Neural crest cell (in vitro differentiated cells): ENCODE results near the gene TEX2. TPM values are rescaled to one million over a fixed set of nuclear protein-coding genes. Genes with fewer than 3 reads are reported as not detected.
"Not testable (repeated sequence)": the region's sequence is repeated elsewhere in the genome, so short reads cannot be mapped to it uniquely, and the experiment has no call there.

Experiments
- DNase-seq: peaks from one replicate; pipeline ENCODE4 v3.0.0; 2021; ENCODE audit warnings: low read depth, mixed read lengths, low spot score
- H3K27ac Mint-ChIP-seq: one replicate; pipeline ENCODE4 v1.8.0; 2021; ENCODE audit warnings: mild to moderate bottlenecking, mixed read lengths; ENCODE audit not compliant: unreplicated experiment
- H3K27me3 Mint-ChIP-seq: 2 replicates; pipeline ENCODE4 v1.8.0; 2021; ENCODE audit warnings: low read depth, mild to moderate bottlenecking, mixed read lengths
- H3K36me3 Mint-ChIP-seq: 2 replicates; pipeline ENCODE4 v1.8.0; 2021; ENCODE audit warnings: low read depth, mild to moderate bottlenecking, mixed read lengths
- H3K4me1 Mint-ChIP-seq: 2 replicates; pipeline ENCODE4 v1.8.0; 2021; ENCODE audit warnings: mixed read lengths
- H3K4me3 Mint-ChIP-seq: one replicate; pipeline ENCODE4 v1.8.0; 2021; ENCODE audit warnings: mild to moderate bottlenecking, mixed read lengths
- H3K9me3 Mint-ChIP-seq: 2 replicates; pipeline ENCODE4 v1.8.0; 2021; ENCODE audit warnings: mixed read lengths
- CTCF ChIP-seq: fragments of 200-600 bp; sonication (generic); conservative IDR thresholded peaks from 2 replicates; pipeline ENCODE4 v1.5.0; 2021; ENCODE audit warnings: antibody characterized with exemption, mild to moderate bottlenecking
- total RNA-seq: library from RNA; stranded (reverse); gene quantifications from 2 replicates; pipeline ENCODE4 v1.2.1, GENCODE V29; 2021

Gene TEX2
- total RNA-seq, 1 donor from 2014 or later, result 19.2 TPM

- peaks cover 30% of the 10 kb centered on the region for H3K4me1 Mint-ChIP-seq
- H3K9me3 Mint-ChIP-seq, result no peaks in the 10 kb centered on the region
- DNase-seq, result no peak
- H3K27ac Mint-ChIP-seq, result no peak overlapping the region
- no peaks in the 10 kb centered on the region for H3K27me3 Mint-ChIP-seq
- H3K4me3 Mint-ChIP-seq, result no peak overlapping the region
- no peak for TF ChIP-seq CTCF
- H3K36me3 Mint-ChIP-seq, result no peaks in the 10 kb centered on the region
Measured at GRCh38 chr17:64244165-64244564, 18.9 kb downstream of the TEX2 start.

- no peak for TF ChIP-seq CTCF
- Mint-ChIP-seq H3K27ac (no peak overlapping the region), H3K27me3 (no peaks in the 10 kb centered on the region), H3K4me3 (no peak overlapping the region), H3K9me3 (no peaks in the 10 kb centered on the region), H3K36me3 (no peaks in the 10 kb centered on the region), H3K4me1 (peaks cover 33% of the 10 kb centered on the region)
- no peak for DNase-seq
Measured at GRCh38 chr17:64243340-64243739, 19.7 kb downstream of the TEX2 start.

DNA sequence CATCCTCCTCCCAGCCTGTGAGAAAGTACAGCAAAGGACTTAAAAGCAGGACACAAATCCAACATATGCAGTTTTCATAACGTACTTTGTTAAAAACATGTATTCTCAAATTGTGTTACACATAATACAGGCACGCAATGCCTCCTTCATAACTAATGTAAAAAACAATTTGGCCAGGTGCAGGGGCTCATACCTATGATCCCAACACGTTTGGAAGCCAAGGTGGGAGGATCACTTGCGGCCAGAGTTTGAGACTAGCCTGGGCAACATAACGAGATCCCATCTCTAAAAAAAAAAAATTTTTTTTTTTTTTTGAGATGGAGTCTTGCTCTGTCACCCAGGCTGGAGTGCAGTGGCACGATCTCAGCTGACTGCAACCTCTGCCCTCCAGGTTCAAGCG is 20.4 kb downstream of the TEX2 start:
- TF ChIP-seq CTCF, result no peak
- H3K27me3 Mint-ChIP-seq, result no peaks in the 10 kb centered on the region
- no peak for DNase-seq
- no peaks in the 10 kb centered on the region for H3K36me3 Mint-ChIP-seq
- H3K9me3 Mint-ChIP-seq, result no peaks in the 10 kb centered on the region
- H3K4me3 Mint-ChIP-seq, result no peak overlapping the region
- H3K4me1 Mint-ChIP-seq, result peaks cover 29% of the 10 kb centered on the region
- no peak overlapping the region for H3K27ac Mint-ChIP-seq

DNA sequence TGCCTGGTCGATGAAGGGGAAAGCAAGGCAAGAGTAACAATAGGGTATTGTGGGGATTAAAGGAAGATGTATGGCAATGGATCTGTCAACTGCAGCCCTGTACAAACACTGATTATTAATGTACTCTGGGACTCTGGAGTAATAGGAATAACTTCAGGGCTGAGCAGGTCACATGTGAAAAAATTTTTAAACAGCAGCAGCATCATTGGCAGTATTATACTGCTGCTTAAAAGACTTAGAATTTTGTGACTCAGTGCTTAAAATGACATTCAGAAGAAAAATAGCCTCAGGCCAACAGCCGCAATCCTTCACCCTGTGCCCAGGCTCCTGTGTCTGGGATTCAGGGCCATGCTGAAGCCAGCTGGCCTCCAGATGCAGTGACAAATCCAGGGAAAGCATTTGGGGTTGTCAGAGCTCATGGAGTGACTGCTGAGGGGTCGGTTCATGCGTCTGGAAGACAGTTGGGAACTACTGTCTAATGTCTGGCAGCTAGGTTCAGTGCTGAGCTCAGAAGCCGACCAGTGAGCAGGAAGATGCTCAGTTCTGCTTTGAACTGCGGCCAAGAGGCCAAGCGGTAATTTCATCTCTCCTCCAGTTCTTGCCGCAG is 22.2 kb downstream of the TEX2 start:
- Mint-ChIP-seq H3K9me3 (no peaks in the 10 kb centered on the region), H3K36me3 (no peaks in the 10 kb centered on the region), H3K27me3 (no peaks in the 10 kb centered on the region), H3K4me1 (peaks cover 40% of the 10 kb centered on the region), H3K4me3 (no peak overlapping the region), H3K27ac (no peak overlapping the region)
- no peak for DNase-seq
- TF ChIP-seq CTCF, result no peak

DNA sequence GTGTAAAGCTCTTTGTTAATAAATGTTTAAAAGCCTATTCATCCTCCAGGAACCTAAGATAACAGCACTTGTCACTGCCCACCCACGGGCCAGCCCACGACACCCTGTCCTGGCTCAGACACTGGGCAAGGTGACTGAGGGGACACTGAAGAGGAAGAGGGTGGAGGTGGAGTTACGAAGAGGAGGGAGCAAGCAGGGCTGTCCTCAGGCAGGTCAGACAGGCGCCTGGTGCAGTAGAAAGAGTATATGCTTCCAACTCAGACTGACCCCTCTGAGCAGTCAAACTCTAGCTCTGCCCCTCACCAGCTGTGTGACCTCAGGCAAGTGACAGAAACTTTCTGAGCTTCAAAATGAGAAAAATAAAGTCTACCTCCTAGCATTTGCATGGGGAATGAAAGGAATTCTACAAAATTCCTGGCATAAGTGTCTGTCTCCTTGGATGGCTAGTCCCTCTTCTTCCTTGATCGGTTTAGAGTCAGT is 22.8 kb downstream of the TEX2 start:
- Mint-ChIP-seq H3K4me3 (no peak overlapping the region), H3K4me1 (peaks cover 40% of the 10 kb centered on the region), H3K27me3 (no peaks in the 10 kb centered on the region), H3K9me3 (no peaks in the 10 kb centered on the region), H3K27ac (no peak overlapping the region), H3K36me3 (no peaks in the 10 kb centered on the region)
- TF ChIP-seq CTCF, result peak; percentile 35
- no peak for DNase-seq

DNA sequence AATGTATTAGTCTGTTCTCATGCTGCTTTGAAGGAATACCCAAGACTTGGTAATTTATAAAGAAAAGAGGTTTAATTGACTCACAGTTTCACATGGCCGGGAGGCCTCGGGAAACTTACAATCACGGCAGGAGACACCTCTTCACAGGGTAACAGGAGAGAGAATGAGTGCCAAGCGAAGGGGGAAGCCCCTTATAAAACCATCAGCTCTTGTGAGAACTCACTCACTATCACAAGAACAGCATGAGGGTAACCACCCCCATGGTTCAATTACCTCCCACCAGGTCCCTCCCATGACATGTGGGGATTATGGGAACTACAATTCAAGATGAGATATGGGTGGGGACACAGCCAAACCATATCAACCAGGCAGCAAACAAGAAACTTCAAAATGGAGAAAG is 24.6 kb downstream of the TEX2 start:
- not testable (repeated sequence) for H3K36me3 Mint-ChIP-seq, H3K27ac Mint-ChIP-seq, H3K4me3 Mint-ChIP-seq, H3K27me3 Mint-ChIP-seq, DNase-seq, H3K9me3 Mint-ChIP-seq
- H3K4me1 Mint-ChIP-seq, result peaks cover 31% of the 10 kb centered on the region
